ENCODE data around the gene RFNG. TPM values are rescaled to one million over a fixed set of nuclear protein-coding genes. Genes with fewer than 3 reads are reported as not detected.

Gene RFNG
- total RNA-seq, 1 experiment from 2014 or later: 31.5 TPM

GRCh38 chr17:81998212-81998611 is 53.4 kb downstream of the RFNG start:
- no TSS peak for BruUV-seq (replicated peaks)

More at GRCh38 chr17:81998212-81998611, 53.4 kb downstream of the RFNG start:
- H3K9me3 ChIP-seq (ENCODE audit: low read depth, low read length, poor library complexity, severe bottlenecking): no peaks in the 10 kb centered on the region
- TF ChIP-seq CTCF (conservative IDR thresholded peaks at IDR 0.05; ENCODE audit: low read depth, low read length) (no peak), EZH2 (IDR thresholded peaks at IDR 0.05; ENCODE audit: borderline replicate concordance, low read depth, low read length, poor library complexity, severe bottlenecking) (no peak)
- no peak overlapping the region for H3K27ac ChIP-seq (ENCODE audit: low read depth, low read length, poor library complexity, severe bottlenecking)
- H3K4me3 ChIP-seq (ENCODE audit: low read depth, low read length, poor library complexity, severe bottlenecking): no peak overlapping the region
- no peak for DNase-seq (ENCODE audit: low spot score)
- intact Hi-C loops (cut with micrococcal nuclease; ENCODE audit: unreplicated experiment): no loop called here
- H3K27me3 ChIP-seq (replicated peaks; ENCODE audit: insufficient read depth, low read depth, low read length, poor library complexity): no peaks in the 10 kb centered on the region
- no peaks in the 10 kb centered on the region for H3K36me3 ChIP-seq (ENCODE audit: insufficient read depth, low read length, poor library complexity, severe bottlenecking)
- H3K4me1 ChIP-seq (ENCODE audit: insufficient read depth, low read length, poor library complexity, severe bottlenecking): no peaks in the 10 kb centered on the region
- ChIA-PET CTCF (no interaction called here), POLR2A (ENCODE audit: low non-redundant PET) (no interaction called here)

Other genes with a start within 250 kb of the RFNG start
- gene GCGR, start 247.7 kb downstream of the RFNG start, total RNA-seq (2021): not detected in 2 replicates
- gene MCRIP1, start 218.5 kb downstream of the RFNG start, total RNA-seq (2021): 126 and 130 TPM in 2 replicates
- gene PPP1R27, start 216.8 kb downstream of the RFNG start, total RNA-seq (2021): not detected in 2 replicates
- 491 and 503 TPM in 2 replicates for gene P4HB, start 191.3 kb downstream of the RFNG start, total RNA-seq (2021)
- gene ARHGDIA, start 180.5 kb downstream of the RFNG start, total RNA-seq (2021): 568 and 667 TPM in 2 replicates
- gene ALYREF, start 160.2 kb downstream of the RFNG start, total RNA-seq (2021): 251 and 258 TPM in 2 replicates
- 128 and 138 TPM in 2 replicates for gene ANAPC11, start 160.1 kb downstream of the RFNG start, total RNA-seq (2021)
- 0.75 and 0.87 TPM in 2 replicates for gene NPB, start 149.6 kb downstream of the RFNG start, total RNA-seq (2021)
- gene PCYT2, start 140.4 kb downstream of the RFNG start, total RNA-seq (2021): 55.4 and 58.3 TPM in 2 replicates
- gene SIRT7, start 133.6 kb downstream of the RFNG start, total RNA-seq (2021): 34.8 and 36.6 TPM in 2 replicates
- 46.7 and 49.7 TPM in 2 replicates for gene MAFG, start 124.1 kb downstream of the RFNG start, total RNA-seq (2021)
- gene PYCR1, start 114.5 kb downstream of the RFNG start, total RNA-seq (2021): 75.5 and 108 TPM in 2 replicates
- not detected in 2 replicates for gene MYADML2, start 104.6 kb downstream of the RFNG start, total RNA-seq (2021)
- gene NOTUM, start 90.6 kb downstream of the RFNG start, total RNA-seq (2021): not detected in 2 replicates
- gene ASPSCR1, start 74.2 kb downstream of the RFNG start, total RNA-seq (2021): 46.2 and 52.2 TPM in 2 replicates
- gene CENPX, start 28.9 kb downstream of the RFNG start, total RNA-seq (2021): 153 and 165 TPM in 2 replicates
- 34.3 and 37.8 TPM in 2 replicates for gene LRRC45, start 28.5 kb downstream of the RFNG start, total RNA-seq (2021)
- 24.8 and 42.0 TPM in 2 replicates for gene RAC3, start 20.1 kb downstream of the RFNG start, total RNA-seq (2021)
- gene DCXR, start 14.1 kb downstream of the RFNG start, total RNA-seq (2021): 140 and 191 TPM in 2 replicates
- gene GPS1, start 87 bp upstream of the RFNG start, total RNA-seq (2021): 162 and 192 TPM in 2 replicates
- 139 and 143 TPM in 2 replicates for gene DUS1L, start 14.0 kb upstream of the RFNG start, total RNA-seq (2021)
- 591 and 676 TPM in 2 replicates for gene FASN, start 46.4 kb upstream of the RFNG start, total RNA-seq (2021)
- gene CCDC57, start 161.0 kb upstream of the RFNG start, total RNA-seq (2021): 43.6 and 58.8 TPM in 2 replicates
- 0.97 and 2.8 TPM in 2 replicates for gene SLC16A3, start 177.2 kb upstream of the RFNG start, total RNA-seq (2021)
- 139 and 150 TPM in 2 replicates for gene CSNK1D, start 221.9 kb upstream of the RFNG start, total RNA-seq (2021)

Measured in A673 (cell line).